GM12878 (cell line): ENCODE data around the gene ZNF394. TPM values are rescaled to one million over a fixed set of nuclear protein-coding genes. Genes with fewer than 3 reads are reported as not detected.

Experiments
- ATF3 ChIP-seq: IDR thresholded peaks from 2 replicates; pipeline ENCODE4 v1.6.1; 2011; ENCODE audit warnings: low read depth, mild to moderate bottlenecking, low read length, moderate library complexity, borderline replicate concordance; ENCODE audit errors: extremely low read depth
- BHLHE40 ChIP-seq, 2 experiments: fragments of 450-650 bp in 1 of 2; IDR thresholded peaks; 2 replicates each; pipeline ENCODE4 v1.6.1; 2011 to 2017; ENCODE audit warnings: low read depth in 2 of 2, borderline replicate concordance in 1 of 2, improper control_type of control experiment in 1 of 2, low read length in 1 of 2, mild to moderate bottlenecking in 1 of 2
- ETV6 ChIP-seq, 2 experiments: fragments of 450-650 bp in 1 of 2; IDR thresholded peaks in 1 of 2; conservative IDR thresholded peaks in 1 of 2; 2 replicates each; pipeline ENCODE4 v1.6.1; 2014; ENCODE audit warnings: antibody characterized with exemption in 1 of 2, borderline replicate concordance in 1 of 2, low read depth in 1 of 2, mild to moderate bottlenecking in 1 of 2, moderate library complexity in 1 of 2
- EZH2 ChIP-seq: IDR thresholded peaks from 2 replicates; pipeline ENCODE4 v1.6.1; 2012; ENCODE audit warnings: low read depth, mild to moderate bottlenecking, control low read depth, inconsistent platforms, low read length, borderline replicate concordance; ENCODE audit not compliant: control insufficient read depth
- IRF3 ChIP-seq: fragments of 450-650 bp; IDR thresholded peaks from 2 replicates; pipeline ENCODE4 v1.6.1; 2014; ENCODE audit warnings: mild to moderate bottlenecking
- MLLT1 ChIP-seq: fragments of 450-650 bp; IDR thresholded peaks from 2 replicates; pipeline ENCODE4 v1.6.1; 2016; ENCODE audit warnings: mild to moderate bottlenecking
- NFYB ChIP-seq: IDR thresholded peaks from 2 replicates; pipeline ENCODE4 v1.6.1; 2011; ENCODE audit warnings: low read depth, mild to moderate bottlenecking, low read length, improper control_type of control experiment, moderate library complexity; ENCODE audit not compliant: insufficient read depth
- POLR2AphosphoS5 ChIP-seq: IDR thresholded peaks from 2 replicates; pipeline ENCODE4 v1.6.1; 2011; ENCODE audit warnings: mild to moderate bottlenecking, low read length, inconsistent platforms
- POU2F2 ChIP-seq: IDR thresholded peaks from 3 replicates; pipeline ENCODE4 v1.6.1; 2011; ENCODE audit warnings: low read depth, mild to moderate bottlenecking, low read length, borderline replicate concordance
- RELB ChIP-seq: fragments of 450-650 bp; IDR thresholded peaks from 2 replicates; pipeline ENCODE4 v1.6.1; 2017; ENCODE audit warnings: low read depth, mild to moderate bottlenecking, moderate library complexity
- SMAD5 ChIP-seq: IDR thresholded peaks from 2 replicates; pipeline ENCODE4 v1.6.1; 2016; ENCODE audit warnings: antibody characterized with exemption, low read depth
- SP1 ChIP-seq: IDR thresholded peaks from one replicate; pipeline ENCODE4 v1.6.1; 2011; ENCODE audit warnings: low read depth, low read length
- TCF3 ChIP-seq: IDR thresholded peaks from 2 replicates; pipeline ENCODE4 v1.6.1; 2012; ENCODE audit warnings: low read depth, mild to moderate bottlenecking, low read length, borderline replicate concordance; ENCODE audit not compliant: insufficient read depth
- ZBTB40 ChIP-seq: fragments of 450-650 bp; IDR thresholded peaks from 2 replicates; pipeline ENCODE4 v1.6.1; 2016; ENCODE audit warnings: mild to moderate bottlenecking, moderate library complexity, borderline replicate concordance
- ZSCAN29 ChIP-seq: fragments of 450-650 bp; IDR thresholded peaks from 2 replicates; pipeline ENCODE4 v1.6.1; 2017; ENCODE audit warnings: mild to moderate bottlenecking, moderate library complexity
- polyA plus RNA-seq, 11 experiments: library from polyadenylated mRNA; depleted of rRNA in 4 of 11; unstranded in 6 of 11; stranded (reverse) in 5 of 11; fragments of >200 nt; fragmentation: Nextera tagmentation in 4 of 11; fragmentation: Illumina TruSeq in 1 of 11; extraction: Ambion mirVana in 4 of 11; extraction: Trizol in 1 of 11; gene quantifications; 1 replicate in 1 of 11; 2 replicates in 10 of 11; pipeline versions ENCODE4 v1.2.1 to v1.2.3, GENCODE V29; 2011 to 2016; ENCODE audit warnings: inconsistent platforms in 2 of 11, missing spikeins in 2 of 11, low read depth in 1 of 11
- total RNA-seq, 4 experiments: library from RNA; depleted of rRNA in 3 of 4; stranded (reverse); fragments of >200 nt in 3 of 4; fragmentation: Illumina TruSeq in 1 of 4; extraction: Trizol in 1 of 4; gene quantifications; 2 replicates each; pipeline versions ENCODE4 v1.2.1 to v1.2.3, GENCODE V29; 2013 to 2021

Gene ZNF394
- total and polyA plus RNA-seq, 10 of the 15 experiments (the other 5 are each of a cell fraction or from before 2014, with no cell fraction given) = 2.5 to 26.8 (median 22.7) TPM

GRCh38 chr7:99472561-99473314 is 27.3 kb downstream of the ZNF394 start, which contains the start of gene ZNF789 (continued):
- peak; percentile 73; the same call in 1 of the 2 replicates for TF ChIP-seq IRF3
- TF ChIP-seq POLR2AphosphoS5 = peak; percentile 78
- peak; percentile 80; the same call in 1 of the 2 replicates for TF ChIP-seq ATF3
- peak; percentile 64; the same call in 1 of the 2 replicates for TF ChIP-seq SMAD5
- TF ChIP-seq ZBTB40 = no peak
- peak; percentile 62; the same call in 1 of the 2 replicates for TF ChIP-seq MLLT1
- peak; percentile 75; the same call in 1 of the 3 replicates for TF ChIP-seq POU2F2
- peak; percentile 67; the same call in 1 of the 2 replicates for TF ChIP-seq RELB
- TF ChIP-seq ETV6 (conservative IDR thresholded peaks at IDR 0.05 in 1 of 2, IDR thresholded peaks at IDR 0.05 in 1 of 2; ENCODE audit: borderline replicate concordance in 1 of 2, low read depth in 1 of 2) = no peak
- peak; percentile 75 to 92 for TF ChIP-seq BHLHE40 (IDR thresholded peaks at IDR 0.05; ENCODE audit: borderline replicate concordance in 1 of 2, low read depth in 2 of 2, low read length in 1 of 2)
- peak; percentile 95 for TF ChIP-seq NFYB
- TF ChIP-seq ZSCAN29 = no peak
- TF ChIP-seq TCF3 = peak; percentile 51; the same call in 1 of the 2 replicates
- no peak for TF ChIP-seq EZH2
- TF ChIP-seq SP1 = peak; percentile 91
